ENCODE data around the gene PADI4. TPM values are rescaled to one million over a fixed set of nuclear protein-coding genes. Genes with fewer than 3 reads are reported as not detected.

PADI4 gene
- total RNA-seq, 2 experiments from 2014 or later: 0.17 to 0.23 TPM

DNA sequence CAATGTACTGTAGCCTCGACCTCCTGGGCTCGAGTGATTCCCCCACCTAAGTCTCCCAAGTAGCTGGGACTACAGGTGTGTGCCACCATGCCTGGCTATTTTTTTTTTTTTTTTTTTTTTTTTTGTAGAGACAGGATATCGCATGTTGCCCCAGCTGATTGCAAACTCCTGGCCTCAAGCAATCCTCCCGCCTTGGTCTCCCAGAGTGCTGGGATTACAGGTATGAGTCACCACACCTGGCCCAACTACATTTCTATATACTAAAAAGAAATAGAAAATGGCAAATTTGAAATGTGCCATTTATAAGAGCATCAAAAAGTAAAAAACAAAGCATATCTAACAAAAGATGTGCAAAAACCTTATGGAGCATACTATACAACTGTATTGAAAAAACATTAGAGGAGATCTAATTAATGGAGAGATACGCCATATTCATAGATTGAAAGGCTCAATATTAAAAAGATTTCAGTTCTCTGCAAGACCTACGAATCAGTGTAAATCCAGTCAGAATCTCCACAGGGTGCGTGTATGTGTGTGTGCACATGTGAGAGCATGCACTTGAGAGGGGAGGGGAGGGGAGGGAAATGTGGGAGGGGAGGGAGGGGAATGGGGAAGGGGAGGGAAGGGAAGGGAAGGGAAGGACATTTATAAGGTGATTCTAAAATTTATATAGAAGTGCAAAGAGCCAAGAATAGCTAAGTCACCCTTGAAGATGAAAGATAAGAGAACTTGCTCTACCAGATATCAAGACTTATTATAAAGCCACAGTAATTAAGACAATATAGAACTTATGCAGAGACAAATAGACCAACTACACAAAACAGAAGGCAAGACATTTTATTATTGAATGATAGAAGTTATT, 15.5 kb upstream of the PADI4 start:
- ChIA-PET CTCF (no interaction called here), POLR2A (no interaction called here)
- peaks cover 21% of the 10 kb centered on the region for H3K27me3 Mint-ChIP-seq
- no peak overlapping the region for H3K27ac Mint-ChIP-seq
- no peak overlapping the region for H3K4me3 Mint-ChIP-seq
- H3K4me1 Mint-ChIP-seq: no peaks in the 10 kb centered on the region
- DNase-seq: no peak
- H3K9me3 Mint-ChIP-seq: no peaks in the 10 kb centered on the region
- H3K36me3 Mint-ChIP-seq (ENCODE audit: low read depth): no peaks in the 10 kb centered on the region

DNA sequence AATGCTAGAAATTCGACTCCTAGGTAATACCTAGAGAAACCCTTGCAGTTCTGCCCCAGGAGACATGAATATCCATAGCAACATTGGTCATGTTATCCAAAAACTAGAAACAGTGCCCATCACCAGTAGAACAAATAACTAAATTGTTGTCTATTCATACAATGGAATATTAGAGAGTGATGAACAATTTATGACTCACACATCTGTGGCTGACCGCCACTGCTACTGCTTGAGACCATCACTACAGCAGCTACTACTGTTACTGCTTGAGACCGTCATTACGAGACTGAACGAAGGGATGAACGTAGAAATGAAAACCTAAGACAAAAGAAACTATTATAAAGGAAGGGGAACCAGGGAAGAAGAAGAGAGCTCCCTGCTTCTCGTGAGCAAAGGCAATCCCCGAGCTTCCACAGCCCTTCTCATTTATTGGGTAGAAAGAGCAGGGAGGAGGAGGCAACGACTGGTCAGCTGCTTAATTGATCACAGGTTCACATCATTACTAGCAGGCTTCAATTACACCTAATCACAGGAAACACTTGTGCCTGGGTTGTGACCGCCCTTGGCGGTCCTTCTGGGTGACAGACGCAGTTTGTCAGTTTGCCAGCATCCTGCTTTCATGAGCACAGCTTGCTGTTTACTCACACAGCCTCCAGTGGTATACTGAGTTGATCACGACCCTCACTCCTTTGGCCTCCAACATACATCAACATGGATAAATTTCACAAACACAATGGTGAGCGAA, 14.1 kb upstream of the PADI4 start:
- no peaks in the 10 kb centered on the region for H3K4me1 Mint-ChIP-seq
- H3K27me3 Mint-ChIP-seq: peaks cover 23% of the 10 kb centered on the region
- ChIA-PET POLR2A (no interaction called here), CTCF (no interaction called here)
- no peak overlapping the region for H3K4me3 Mint-ChIP-seq
- H3K36me3 Mint-ChIP-seq (ENCODE audit: low read depth): no peaks in the 10 kb centered on the region
- H3K27ac Mint-ChIP-seq: no peak overlapping the region
- H3K9me3 Mint-ChIP-seq: no peaks in the 10 kb centered on the region
- no peak for DNase-seq

DNA sequence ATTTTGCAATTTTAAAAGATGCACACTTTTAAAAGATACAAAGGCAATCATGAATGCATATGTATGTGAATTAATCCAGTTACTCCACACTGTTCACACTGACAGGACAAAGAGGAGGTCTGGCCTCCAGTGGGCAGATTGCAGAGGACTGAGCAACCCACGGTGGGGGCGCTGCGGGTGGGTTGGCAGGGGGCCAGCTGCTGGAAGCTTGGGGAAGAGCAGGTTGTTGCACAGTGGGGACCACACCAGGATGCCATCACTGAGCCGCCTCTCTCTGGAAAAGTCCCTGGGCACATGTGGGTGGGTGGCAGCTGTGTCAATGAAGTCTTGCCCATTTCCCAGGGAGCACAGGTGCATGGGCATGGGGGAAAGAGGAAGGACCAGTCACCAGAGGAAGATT, 12.7 kb upstream of the PADI4 start:
- Mint-ChIP-seq H3K9me3 (no peaks in the 10 kb centered on the region), H3K4me3 (no peak overlapping the region), H3K27me3 (peaks cover 21% of the 10 kb centered on the region), H3K27ac (no peak overlapping the region), H3K4me1 (no peaks in the 10 kb centered on the region), H3K36me3 (ENCODE audit: low read depth) (no peaks in the 10 kb centered on the region)
- ChIA-PET POLR2A (no interaction called here), CTCF (no interaction called here)
- DNase-seq: no peak

DNA sequence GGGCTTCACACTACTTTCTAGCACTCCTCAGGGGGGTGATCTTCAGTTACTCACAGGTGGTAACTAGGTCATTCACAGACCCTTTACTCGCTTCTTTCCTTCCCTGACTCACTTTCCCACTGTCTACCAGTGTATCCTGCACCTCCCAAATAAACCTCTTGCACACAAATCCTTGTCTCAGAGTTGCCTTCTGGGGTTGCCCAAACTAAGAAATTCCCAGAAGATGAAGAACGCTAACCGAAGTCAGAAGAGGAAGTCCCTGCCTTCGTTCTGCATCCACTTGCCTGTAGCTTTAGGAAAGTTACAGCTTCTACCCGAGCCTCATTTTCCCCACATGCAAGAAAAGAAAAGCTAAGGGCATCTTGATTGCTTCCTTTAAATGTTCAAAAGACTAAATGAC, 11.9 kb upstream of the PADI4 start:
- Mint-ChIP-seq H3K27me3 (peaks cover 17% of the 10 kb centered on the region), H3K4me3 (no peak overlapping the region), H3K4me1 (no peaks in the 10 kb centered on the region), H3K27ac (no peak overlapping the region), H3K36me3 (ENCODE audit: low read depth) (no peaks in the 10 kb centered on the region), H3K9me3 (no peaks in the 10 kb centered on the region)
- no peak for DNase-seq
- ChIA-PET CTCF (interaction anchor here (0.6 kb wide), 1 partner anchor 316 kb away, joined by 3 read pairs; no protein-coding TSS in a partner anchor), POLR2A (no interaction called here)

DNA sequence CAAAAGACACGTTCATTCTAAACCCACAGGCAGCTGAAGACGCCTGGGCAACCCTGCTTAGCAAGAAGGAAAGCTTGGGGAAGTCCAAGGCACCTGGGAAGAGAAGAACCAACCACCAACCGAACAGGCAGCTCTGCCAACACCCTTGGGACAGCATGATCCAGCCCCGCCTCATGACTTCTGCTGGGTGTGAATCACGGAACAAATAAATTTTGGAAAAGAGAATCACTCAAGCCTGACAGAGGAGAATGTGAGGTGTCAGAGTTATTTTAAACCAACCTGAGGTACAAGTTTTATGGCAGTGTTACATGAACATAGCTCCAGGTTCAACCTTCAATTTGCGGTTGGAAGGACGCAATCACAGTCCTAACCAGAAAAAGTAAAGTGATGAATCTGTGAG, 10.0 kb upstream of the PADI4 start:
- no peaks in the 10 kb centered on the region for H3K4me1 Mint-ChIP-seq
- ChIA-PET CTCF (interaction anchor here (0.6 kb wide), 1 partner anchor 46 kb away, joined by 5 read pairs; no protein-coding TSS in a partner anchor), POLR2A (no interaction called here)
- H3K4me3 Mint-ChIP-seq: no peak overlapping the region
- peaks cover 7% of the 10 kb centered on the region for H3K9me3 Mint-ChIP-seq
- H3K27ac Mint-ChIP-seq: no peak overlapping the region
- no peak for DNase-seq
- H3K27me3 Mint-ChIP-seq: peaks cover 15% of the 10 kb centered on the region
- no peaks in the 10 kb centered on the region for H3K36me3 Mint-ChIP-seq (ENCODE audit: low read depth)

DNA sequence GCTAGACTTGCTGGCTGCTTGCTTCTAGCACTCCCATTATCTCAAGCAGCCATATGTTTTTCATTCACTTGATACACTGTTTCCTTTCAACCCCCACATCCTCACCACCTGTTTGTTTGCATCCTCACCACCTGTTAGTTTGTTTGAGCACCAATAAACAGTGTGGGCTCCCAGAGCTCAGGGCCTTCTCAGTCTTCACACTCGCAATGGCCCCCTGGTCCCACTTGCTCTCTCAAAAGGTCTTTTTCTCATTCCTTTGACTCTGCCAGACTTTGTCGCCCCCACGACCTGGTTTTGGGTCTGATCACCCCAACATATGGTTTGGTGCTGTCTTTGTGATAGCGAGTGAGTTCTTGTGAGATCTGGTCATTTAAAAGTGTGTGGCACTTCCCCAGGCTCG, 6.2 kb upstream of the PADI4 start:
- no peak overlapping the region for H3K27ac Mint-ChIP-seq
- no peak for DNase-seq
- H3K27me3 Mint-ChIP-seq: peaks cover 1% of the 10 kb centered on the region
- ChIA-PET CTCF (no interaction called here), POLR2A (no interaction called here)
- H3K36me3 Mint-ChIP-seq (ENCODE audit: low read depth): no peaks in the 10 kb centered on the region
- H3K9me3 Mint-ChIP-seq: peaks cover 7% of the 10 kb centered on the region
- H3K4me1 Mint-ChIP-seq: no peaks in the 10 kb centered on the region
- no peak overlapping the region for H3K4me3 Mint-ChIP-seq

- CTCF ChIA-PET: no interaction called here
- Mint-ChIP-seq H3K4me3 (no peak overlapping the region), H3K9me3 (peaks cover 7% of the 10 kb centered on the region), H3K27ac (no peak overlapping the region), H3K27me3 (peaks cover 3% of the 10 kb centered on the region), H3K4me1 (no peaks in the 10 kb centered on the region), H3K36me3 (ENCODE audit: low read depth) (no peaks in the 10 kb centered on the region)
- POLR2A ChIA-PET: no interaction called here
- no peak for DNase-seq
Measured at GRCh38 chr1:17304151-17304825, 3.7 kb upstream of the PADI4 start.

DNA sequence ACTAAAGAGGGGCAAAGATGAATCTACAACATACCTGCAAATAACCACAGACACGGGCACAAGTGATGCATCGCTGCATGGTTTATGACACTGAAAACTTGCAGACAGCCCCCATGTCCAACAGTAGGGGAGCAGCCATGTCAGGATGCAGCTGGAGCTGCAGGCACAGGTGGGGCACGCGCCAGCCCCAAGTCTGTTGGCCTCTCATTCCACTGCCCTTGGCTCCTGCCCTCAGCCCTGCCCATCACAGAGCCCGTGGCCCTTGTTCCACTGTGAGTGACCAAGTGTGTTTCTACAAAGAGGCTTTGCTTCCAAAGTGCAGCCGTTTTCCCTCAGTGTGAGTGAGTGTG, 3.2 kb upstream of the PADI4 start:
- POLR2A ChIA-PET: no interaction called here
- DNase-seq: no peak
- Mint-ChIP-seq H3K4me1 (no peaks in the 10 kb centered on the region), H3K4me3 (no peak overlapping the region), H3K9me3 (peaks cover 7% of the 10 kb centered on the region), H3K27ac (no peak overlapping the region), H3K36me3 (ENCODE audit: low read depth) (no peaks in the 10 kb centered on the region), H3K27me3 (peaks cover 3% of the 10 kb centered on the region)
- CTCF ChIA-PET: no interaction called here

DNA sequence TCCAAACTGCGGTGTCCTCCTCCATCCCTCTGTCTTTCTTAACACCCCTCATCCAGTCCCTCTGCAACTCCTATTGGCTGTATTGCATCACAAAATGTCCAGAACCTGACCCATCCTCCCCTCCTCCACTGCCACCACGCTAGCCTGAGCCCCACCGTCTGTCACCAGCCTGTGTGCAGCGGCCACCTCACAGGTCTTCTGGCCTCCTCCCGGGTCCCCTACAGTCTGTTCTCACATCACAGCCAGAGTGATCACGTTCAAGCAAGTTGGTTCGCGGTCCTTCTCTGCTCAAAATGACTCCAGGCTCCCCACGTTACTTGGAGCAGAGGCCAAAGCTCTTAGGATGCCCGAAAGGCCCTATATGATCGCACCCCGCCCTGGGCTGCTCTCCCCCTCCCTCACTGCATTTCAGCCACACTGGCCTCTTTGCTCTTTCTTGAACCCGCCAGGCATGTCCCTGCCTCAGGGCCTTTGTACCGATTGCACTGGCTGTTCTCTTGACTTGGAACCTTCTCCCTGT, 2.4 kb upstream of the PADI4 start:
- Mint-ChIP-seq H3K27me3 (peaks cover 3% of the 10 kb centered on the region), H3K27ac (no peak overlapping the region), H3K4me1 (no peaks in the 10 kb centered on the region), H3K4me3 (no peak overlapping the region), H3K9me3 (peaks cover 7% of the 10 kb centered on the region), H3K36me3 (ENCODE audit: low read depth) (no peaks in the 10 kb centered on the region)
- no peak for DNase-seq
- CTCF ChIA-PET: no interaction called here
- POLR2A ChIA-PET: no interaction called here

- POLR2A ChIA-PET: no interaction called here
Measured at GRCh38 chr1:17306407-17306806, 1.6 kb upstream of the PADI4 start.

DNA sequence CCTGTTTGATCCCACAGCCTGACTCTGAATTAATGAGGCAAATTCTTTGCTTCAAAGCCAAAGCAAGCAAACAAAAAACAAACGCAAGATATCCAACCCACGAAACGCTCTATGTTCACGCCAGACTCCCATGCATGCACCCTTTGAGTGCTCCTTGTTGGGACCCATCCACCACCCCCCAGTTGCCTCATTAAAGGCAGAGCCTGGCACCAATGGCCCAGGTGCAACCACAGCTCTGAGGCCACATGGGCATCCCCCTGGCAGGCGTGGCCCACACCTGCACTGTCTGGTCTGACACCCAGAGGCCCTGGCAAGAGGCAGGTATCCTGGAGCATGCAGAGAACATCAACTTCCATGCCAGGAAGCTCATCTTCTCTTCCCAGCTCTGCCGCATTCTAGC, 1.1 kb upstream of the PADI4 start:
- CTCF ChIA-PET: no interaction called here
- DNase-seq: no peak
- Mint-ChIP-seq H3K4me3 (no peak overlapping the region), H3K36me3 (ENCODE audit: low read depth) (no peaks in the 10 kb centered on the region), H3K4me1 (peaks cover 1% of the 10 kb centered on the region), H3K27me3 (peaks cover 3% of the 10 kb centered on the region), H3K27ac (no peak overlapping the region), H3K9me3 (peaks cover 5% of the 10 kb centered on the region)
- POLR2A ChIA-PET: interaction anchor here (0.6 kb wide), 1 partner anchor 1129 kb away, joined by 5 read pairs; no protein-coding TSS in a partner anchor

More at GRCh38 chr1:17306407-17306806, 1.6 kb upstream of the PADI4 start:
- CTCF ChIA-PET: no interaction called here
- Mint-ChIP-seq H3K27me3 (peaks cover 3% of the 10 kb centered on the region), H3K27ac (no peak overlapping the region), H3K9me3 (peaks cover 7% of the 10 kb centered on the region), H3K4me1 (no peaks in the 10 kb centered on the region), H3K36me3 (ENCODE audit: low read depth) (no peaks in the 10 kb centered on the region), H3K4me3 (no peak overlapping the region)
- no peak for DNase-seq

GRCh38 chr1:17307329-17307728, 668 bp upstream of the PADI4 start:
- no peak for DNase-seq
- ChIA-PET CTCF (no interaction called here), POLR2A (interaction anchor here (0.6 kb wide), 1 partner anchor 1128 kb away, joined by 5 read pairs; no protein-coding TSS in a partner anchor)
- Mint-ChIP-seq H3K36me3 (ENCODE audit: low read depth) (no peaks in the 10 kb centered on the region), H3K4me3 (no peak overlapping the region), H3K27me3 (peaks cover 4% of the 10 kb centered on the region), H3K9me3 (peaks cover under 1% of the 10 kb centered on the region), H3K27ac (no peak overlapping the region), H3K4me1 (peaks cover 5% of the 10 kb centered on the region)

GRCh38 chr1:17308593-17308992, 596 bp downstream of the PADI4 start:
- no peaks in the 10 kb centered on the region for H3K36me3 Mint-ChIP-seq (ENCODE audit: low read depth)
- POLR2A ChIA-PET: no interaction called here
- peaks cover 7% of the 10 kb centered on the region for H3K27me3 Mint-ChIP-seq
- CTCF ChIA-PET: no interaction called here
- H3K4me3 Mint-ChIP-seq: no peak overlapping the region
- no peak overlapping the region for H3K27ac Mint-ChIP-seq
- DNase-seq: no peak
- H3K4me1 Mint-ChIP-seq: peaks cover 8% of the 10 kb centered on the region
- no peaks in the 10 kb centered on the region for H3K9me3 Mint-ChIP-seq
